Glutamatergic neuron (in vitro differentiated cells): Measurements from ENCODE around the gene SFXN2. TPM values are rescaled to one million over a fixed set of nuclear protein-coding genes. Genes with fewer than 3 reads are reported as not detected.

Experiments
- DNase-seq: peaks from one replicate; pipeline ENCODE4 v3.0.0; 2022
- H3K27ac Mint-ChIP-seq: one replicate; pipeline ENCODE4 v1.8.0; 2020; ENCODE audit warnings: mild to moderate bottlenecking, mixed read lengths, inconsistent platforms; ENCODE audit not compliant: unreplicated experiment
- H3K27me3 Mint-ChIP-seq: one replicate; pipeline ENCODE4 v1.8.0; 2020; ENCODE audit warnings: mild to moderate bottlenecking, moderate library complexity, mixed read lengths, inconsistent platforms; ENCODE audit not compliant: unreplicated experiment
- H3K36me3 Mint-ChIP-seq: one replicate; pipeline ENCODE4 v1.8.0; 2020; ENCODE audit warnings: mild to moderate bottlenecking, mixed read lengths, inconsistent platforms; ENCODE audit not compliant: unreplicated experiment
- H3K4me1 Mint-ChIP-seq: one replicate; pipeline ENCODE4 v1.8.0; 2020; ENCODE audit warnings: mild to moderate bottlenecking, low read depth, mixed read lengths, inconsistent platforms; ENCODE audit not compliant: unreplicated experiment
- H3K4me3 Mint-ChIP-seq: one replicate; pipeline ENCODE4 v1.8.0; 2020; ENCODE audit warnings: mild to moderate bottlenecking, mixed read lengths, inconsistent platforms; ENCODE audit not compliant: unreplicated experiment
- H3K9me3 Mint-ChIP-seq: one replicate; pipeline ENCODE4 v1.8.0; 2020; ENCODE audit warnings: mild to moderate bottlenecking, moderate library complexity, mixed read lengths, inconsistent platforms; ENCODE audit not compliant: unreplicated experiment
- total RNA-seq: library from RNA; stranded (reverse); fragmentation: NEBNext Ultra II Directional; extraction: Animal tissue kit (Norgen Biotek cat#: 25700); gene quantifications from one replicate; pipeline ENCODE4 v1.2.1, GENCODE V29; 2021; ENCODE audit not compliant: unreplicated experiment
- TF ChIP-seq, protein P1 (sequence below): fragments of 200-600 bp; sonication (generic); IDR thresholded peaks from one replicate; pipeline ENCODE4 v1.5.0; 2021; ENCODE audit not compliant: partially characterized antibody, unreplicated experiment

SFXN2 gene
- total RNA-seq, 1 donor from 2014 or later: 5.4 TPM

GRCh38 chr10:102701796-102702195, 12.6 kb upstream of the SFXN2 start:
- TF ChIP-seq, protein P1, sequence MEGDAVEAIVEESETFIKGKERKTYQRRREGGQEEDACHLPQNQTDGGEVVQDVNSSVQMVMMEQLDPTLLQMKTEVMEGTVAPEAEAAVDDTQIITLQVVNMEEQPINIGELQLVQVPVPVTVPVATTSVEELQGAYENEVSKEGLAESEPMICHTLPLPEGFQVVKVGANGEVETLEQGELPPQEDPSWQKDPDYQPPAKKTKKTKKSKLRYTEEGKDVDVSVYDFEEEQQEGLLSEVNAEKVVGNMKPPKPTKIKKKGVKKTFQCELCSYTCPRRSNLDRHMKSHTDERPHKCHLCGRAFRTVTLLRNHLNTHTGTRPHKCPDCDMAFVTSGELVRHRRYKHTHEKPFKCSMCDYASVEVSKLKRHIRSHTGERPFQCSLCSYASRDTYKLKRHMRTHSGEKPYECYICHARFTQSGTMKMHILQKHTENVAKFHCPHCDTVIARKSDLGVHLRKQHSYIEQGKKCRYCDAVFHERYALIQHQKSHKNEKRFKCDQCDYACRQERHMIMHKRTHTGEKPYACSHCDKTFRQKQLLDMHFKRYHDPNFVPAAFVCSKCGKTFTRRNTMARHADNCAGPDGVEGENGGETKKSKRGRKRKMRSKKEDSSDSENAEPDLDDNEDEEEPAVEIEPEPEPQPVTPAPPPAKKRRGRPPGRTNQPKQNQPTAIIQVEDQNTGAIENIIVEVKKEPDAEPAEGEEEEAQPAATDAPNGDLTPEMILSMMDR: no peak
- no peak for DNase-seq
- Mint-ChIP-seq H3K27me3 (no peaks in the 10 kb centered on the region), H3K4me1 (peaks cover 6% of the 10 kb centered on the region), H3K27ac (no peak overlapping the region), H3K36me3 (peaks cover 6% of the 10 kb centered on the region), H3K9me3 (peaks cover 2% of the 10 kb centered on the region), H3K4me3 (no peak overlapping the region)

DNA sequence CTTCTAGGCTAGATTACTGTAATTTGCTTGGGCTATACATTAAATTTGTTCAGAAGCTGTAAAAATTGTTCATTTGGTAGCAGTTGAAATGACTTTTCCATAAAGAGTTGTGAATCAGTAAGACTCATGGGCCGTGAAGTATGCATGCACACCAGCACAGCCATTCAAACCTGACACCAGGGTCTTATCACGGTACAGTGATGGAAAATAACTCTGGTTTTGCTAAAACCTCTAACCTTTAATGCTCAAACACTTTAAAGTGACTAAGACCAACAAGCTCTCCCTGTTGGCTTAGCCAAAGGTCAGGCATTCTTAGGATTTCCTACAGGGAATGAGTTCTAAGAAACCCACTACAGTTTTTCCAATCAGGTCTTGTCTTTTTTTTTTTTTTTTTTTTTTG, 11.7 kb upstream of the SFXN2 start:
- Mint-ChIP-seq H3K27ac (no peak overlapping the region), H3K27me3 (no peaks in the 10 kb centered on the region), H3K4me3 (no peak overlapping the region), H3K36me3 (peaks cover 1% of the 10 kb centered on the region), H3K9me3 (peaks cover 2% of the 10 kb centered on the region), H3K4me1 (peaks cover 6% of the 10 kb centered on the region)
- TF ChIP-seq, protein P1: no peak
- no peak for DNase-seq

DNA sequence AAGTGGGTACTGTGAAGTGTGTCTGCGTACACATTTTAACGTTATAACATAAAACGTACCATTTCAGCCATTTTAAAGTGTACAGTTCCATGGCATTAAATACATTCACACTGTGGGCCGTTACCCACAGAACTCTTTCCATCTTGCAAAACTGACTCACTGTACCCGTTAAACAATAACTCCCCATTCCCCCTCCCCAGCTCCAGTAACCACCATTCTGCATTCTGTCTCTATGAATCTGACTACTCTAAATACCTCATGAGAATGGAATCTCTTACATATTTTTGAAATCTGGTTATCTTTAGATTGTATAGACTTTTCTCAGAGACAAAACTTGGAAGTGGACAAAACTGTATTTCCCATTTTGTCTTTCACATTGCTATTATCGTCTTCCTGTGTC, 9.5 kb upstream of the SFXN2 start:
- DNase-seq: no peak
- H3K36me3 Mint-ChIP-seq: no peaks in the 10 kb centered on the region
- H3K4me1 Mint-ChIP-seq: peaks cover 6% of the 10 kb centered on the region
- peak overlapping the region; percentile 47 for H3K4me3 Mint-ChIP-seq
- TF ChIP-seq, protein P1: no peak
- H3K9me3 Mint-ChIP-seq: peaks cover 2% of the 10 kb centered on the region
- H3K27me3 Mint-ChIP-seq: no peaks in the 10 kb centered on the region
- H3K27ac Mint-ChIP-seq: peak overlapping the region; percentile 46

- Mint-ChIP-seq H3K9me3 (peaks cover 2% of the 10 kb centered on the region), H3K27ac (peak overlapping the region; percentile 43), H3K4me1 (peaks cover 6% of the 10 kb centered on the region), H3K4me3 (no peak overlapping the region), H3K27me3 (no peaks in the 10 kb centered on the region), H3K36me3 (no peaks in the 10 kb centered on the region)
- no peak for DNase-seq
- TF ChIP-seq, protein P1: no peak
Measured at GRCh38 chr10:102705531-102705930, 8.9 kb upstream of the SFXN2 start.

DNA sequence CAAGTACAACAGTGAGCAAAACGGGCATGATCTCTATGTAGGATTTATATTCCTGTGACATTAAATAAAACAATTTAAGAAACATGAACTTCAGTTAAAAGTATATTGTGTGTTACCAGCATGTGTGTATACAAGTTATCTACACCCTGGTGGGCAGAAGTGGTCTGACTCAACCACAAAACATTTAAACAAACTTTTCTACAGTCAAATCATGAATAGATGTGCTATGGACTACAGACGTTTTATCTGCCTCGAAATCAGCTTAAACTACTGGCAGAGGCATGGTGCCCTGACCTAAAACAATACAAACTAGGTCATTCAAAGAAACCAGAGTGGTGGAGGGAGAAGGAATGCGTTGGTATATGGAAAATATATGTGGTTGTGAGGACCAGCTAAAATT, 3.8 kb upstream of the SFXN2 start:
- Mint-ChIP-seq H3K27me3 (peaks cover 5% of the 10 kb centered on the region), H3K4me1 (peaks cover 13% of the 10 kb centered on the region), H3K9me3 (peaks cover 7% of the 10 kb centered on the region), H3K36me3 (no peaks in the 10 kb centered on the region), H3K4me3 (no peak overlapping the region), H3K27ac (no peak overlapping the region)
- DNase-seq: no peak
- TF ChIP-seq, protein P1: no peak
